Measurements from ENCODE around the gene DCAF15.

Gene DCAF15

GRCh38 chr19:13990085-13990484, 37.8 kb downstream of the DCAF15 start:
- no peak overlapping the region for H3K27ac ChIP-seq
- H3K4me1 ChIP-seq (ENCODE audit: control insufficient read depth in 1 of 2, insufficient read depth in 1 of 2, low read depth in 1 of 2, low read length in 1 of 2): peaks cover 24 to 26% of the 10 kb centered on the region in 2 experiments
- H3K36me3 ChIP-seq: peaks cover 44% of the 10 kb centered on the region

GRCh38 chr19:13992025-13992424, 39.7 kb downstream of the DCAF15 start:
- no peak overlapping the region for H3K27ac ChIP-seq
- H3K4me3 ChIP-seq (ENCODE audit: low read depth in 1 of 2, low read length in 1 of 2): no peak overlapping the region
- H3K4me1 ChIP-seq (ENCODE audit: control insufficient read depth in 1 of 2, insufficient read depth in 1 of 2, low read depth in 1 of 2, low read length in 1 of 2): peaks cover 12 to 14% of the 10 kb centered on the region in 2 experiments
- H3K27me3 ChIP-seq: no peaks in the 10 kb centered on the region
- no peaks in the 10 kb centered on the region for H3K9me3 ChIP-seq
- no peak for TF ChIP-seq CTCF (IDR thresholded peaks at IDR 0.05)
- peaks cover 50% of the 10 kb centered on the region for H3K36me3 ChIP-seq

More at GRCh38 chr19:13990085-13990484, 37.8 kb downstream of the DCAF15 start:
- TF ChIP-seq CTCF (IDR thresholded peaks at IDR 0.05): no peak
- Histone ChIP-seq H3K27me3 (no peaks in the 10 kb centered on the region), H3K9me3 (no peaks in the 10 kb centered on the region), H3K4me3 (ENCODE audit: low read depth in 1 of 2, low read length in 1 of 2) (no peak overlapping the region)

- Histone ChIP-seq H3K4me1 (ENCODE audit: control insufficient read depth in 1 of 2, insufficient read depth in 1 of 2, low read depth in 1 of 2, low read length in 1 of 2) (no peaks in the 10 kb centered on the region), H3K4me3 (ENCODE audit: low read depth in 1 of 2, low read length in 1 of 2) (no peak overlapping the region)
These were observed 41.4 kb downstream of the DCAF15 start for GRCh38 chr19:13993590-13994300.

GRCh38 chr19:13995017-13995728, 42.9 kb downstream of the DCAF15 start:
- H3K4me3 ChIP-seq (ENCODE audit: low read depth in 1 of 2, low read length in 1 of 2): no peak overlapping the region
- no peaks in the 10 kb centered on the region for H3K9me3 ChIP-seq
- no peaks in the 10 kb centered on the region for H3K4me1 ChIP-seq (ENCODE audit: control insufficient read depth in 1 of 2, insufficient read depth in 1 of 2, low read depth in 1 of 2, low read length in 1 of 2)
- no peaks in the 10 kb centered on the region for H3K27me3 ChIP-seq
- H3K36me3 ChIP-seq: peaks cover 49% of the 10 kb centered on the region
- TF ChIP-seq CTCF (IDR thresholded peaks at IDR 0.05): no peak
- no peak overlapping the region for H3K27ac ChIP-seq

More at GRCh38 chr19:13993590-13994300, 41.4 kb downstream of the DCAF15 start:
- peaks cover 60% of the 10 kb centered on the region for H3K36me3 ChIP-seq
- TF ChIP-seq CTCF (IDR thresholded peaks at IDR 0.05): no peak
- H3K27ac ChIP-seq: no peak overlapping the region
- H3K27me3 ChIP-seq: no peaks in the 10 kb centered on the region
- no peaks in the 10 kb centered on the region for H3K9me3 ChIP-seq

GRCh38 chr19:13995878-13996765, 43.8 kb downstream of the DCAF15 start:
- no peak for TF ChIP-seq CTCF (IDR thresholded peaks at IDR 0.05)
- H3K27ac ChIP-seq: no peak overlapping the region
- no peak overlapping the region for H3K4me3 ChIP-seq (ENCODE audit: low read depth in 1 of 2, low read length in 1 of 2)
- H3K36me3 ChIP-seq: peaks cover 41% of the 10 kb centered on the region
- no peaks in the 10 kb centered on the region for H3K4me1 ChIP-seq (ENCODE audit: control insufficient read depth in 1 of 2, insufficient read depth in 1 of 2, low read depth in 1 of 2, low read length in 1 of 2)
- no peaks in the 10 kb centered on the region for H3K9me3 ChIP-seq
- no peaks in the 10 kb centered on the region for H3K27me3 ChIP-seq

All from neutrophil (primary cell).